IMR-90 (cell line): ENCODE data around the gene DOCK9. TPM values are rescaled to one million over a fixed set of nuclear protein-coding genes. Genes with fewer than 3 reads are reported as not detected.

Source experiments
- ATAC-seq: fragments of 200-7000 bp; cut with Tn5 transposase; 2 replicates; pipeline ENCODE4 v1.9.1; 2020; ENCODE audit warnings: low read depth, mild to moderate bottlenecking, moderate library complexity
- BruUV-seq: library from RNA; stranded (reverse); fragments of 400-500 nt; replicated peaks from 2 replicates; lab custom pipeline; 2021; lab: Mats Ljungman, UMichigan
- CTCF ChIA-PET: fragments of 300-600 bp; formaldehyde crosslinking; extraction: SDS; loops from one replicate; lab custom pipeline; 2021; ENCODE audit warnings: antibody characterized with exemption; lab: Yijun Ruan, JAX
- POLR2A ChIA-PET: fragments of 300-600 bp; sonication (Branson Sonifier 250); formaldehyde crosslinking; loops from one replicate; lab custom pipeline; 2022; ENCODE audit warnings: antibody characterized with exemption; ENCODE audit not compliant: unreplicated experiment; lab: Charles Lee
- DNase-seq: peaks from one replicate; pipeline ENCODE4 v3.0.0; 2013
- H2AFZ ChIP-seq: replicated peaks from 2 replicates; pipeline ENCODE3; 2013; ENCODE audit warnings: low read length, mild to moderate bottlenecking; ENCODE audit not compliant: poor library complexity
- H2AK5ac ChIP-seq: 2 replicates; pipeline ENCODE4 v1.6.1; 2013; ENCODE audit warnings: low read depth, low read length, inconsistent platforms
- H2AK9ac ChIP-seq: replicated peaks from 2 replicates; pipeline ENCODE3; 2013; ENCODE audit warnings: mild to moderate bottlenecking, low read depth, low read length, moderate library complexity; ENCODE audit not compliant: poor library complexity
- H2BK120ac ChIP-seq: 2 replicates; pipeline ENCODE4 v1.6.1; 2013; ENCODE audit warnings: low read depth, low read length, inconsistent platforms
- H2BK15ac ChIP-seq: 3 replicates; pipeline ENCODE4 v1.6.1; 2013; ENCODE audit warnings: low read depth, low read length, inconsistent platforms
- H2BK20ac ChIP-seq: 2 replicates; pipeline ENCODE4 v1.6.1; 2013; ENCODE audit warnings: low read depth, mild to moderate bottlenecking, inconsistent platforms, low read length, moderate library complexity
- H2BK5ac ChIP-seq: 2 replicates; pipeline ENCODE4 v1.6.1; 2013; ENCODE audit warnings: mild to moderate bottlenecking, low read depth, low read length, inconsistent platforms; ENCODE audit not compliant: poor library complexity, severe bottlenecking
- H3K14ac ChIP-seq: replicated peaks from 2 replicates; pipeline ENCODE4 v1.6.1; 2013; ENCODE audit warnings: low read depth, low read length, inconsistent platforms
- H3K18ac ChIP-seq: 2 replicates; pipeline ENCODE4 v1.6.1; 2013; ENCODE audit warnings: low read depth, low read length, control low read depth
- H3K23ac ChIP-seq: 2 replicates; pipeline ENCODE4 v1.6.1; 2013; ENCODE audit warnings: low read depth, low read length, inconsistent platforms
- H3K27ac ChIP-seq: 2 replicates; pipeline ENCODE4 v1.5.1; 2013; ENCODE audit warnings: mild to moderate bottlenecking, control low read depth, low read length; ENCODE audit not compliant: insufficient read depth
- H3K27me3 ChIP-seq: 2 replicates; pipeline ENCODE4 v1.6.1; 2013; ENCODE audit warnings: low read length; ENCODE audit not compliant: control insufficient read depth, insufficient read depth
- H3K36me3 ChIP-seq: 2 replicates; pipeline ENCODE4 v1.6.1; 2013; ENCODE audit warnings: low read length, mixed read lengths; ENCODE audit not compliant: control insufficient read depth, insufficient read depth
- H3K4ac ChIP-seq: 2 replicates; pipeline ENCODE4 v1.6.1; 2013; ENCODE audit warnings: low read depth, low read length, inconsistent platforms
- H3K4me1 ChIP-seq: 2 replicates; pipeline ENCODE4 v1.6.1; 2013; ENCODE audit warnings: low read length, mixed read lengths; ENCODE audit not compliant: control insufficient read depth, insufficient read depth
- H3K4me2 ChIP-seq: 2 replicates; pipeline ENCODE4 v1.6.1; 2013; ENCODE audit warnings: low read depth, mild to moderate bottlenecking, control low read depth, low read length, moderate library complexity
- H3K4me3 ChIP-seq: 2 replicates; pipeline ENCODE4 v1.5.1; 2013; ENCODE audit warnings: low read depth, mild to moderate bottlenecking, control low read depth, low read length, moderate library complexity; ENCODE audit not compliant: insufficient read depth
- H3K56ac ChIP-seq: 2 replicates; pipeline ENCODE4 v1.6.1; 2013; ENCODE audit warnings: low read length, inconsistent platforms; ENCODE audit not compliant: insufficient read depth; ENCODE audit errors: extremely low read depth
- H3K79me1 ChIP-seq, 2 experiments: 2 replicates each; pipeline ENCODE4 v1.6.1; 2013; ENCODE audit warnings: low read length in 2 of 2, inconsistent platforms in 1 of 2, low read depth in 1 of 2
- H3K9ac ChIP-seq: 2 replicates; pipeline ENCODE4 v1.6.1; 2013; ENCODE audit warnings: low read depth, low read length, control low read depth
- H3K9me1 ChIP-seq: 2 replicates; pipeline ENCODE4 v1.6.1; 2013; ENCODE audit warnings: low read length, inconsistent platforms; ENCODE audit not compliant: insufficient read depth
- H3K9me3 ChIP-seq: 2 replicates; pipeline ENCODE4 v1.6.1; 2013; ENCODE audit warnings: low read length; ENCODE audit not compliant: control insufficient read depth, insufficient read depth
- H4K20me1 ChIP-seq: 2 replicates; pipeline ENCODE4 v1.6.1; 2013; ENCODE audit warnings: low read length, inconsistent platforms; ENCODE audit not compliant: insufficient read depth
- H4K5ac ChIP-seq: 2 replicates; pipeline ENCODE4 v1.6.1; 2013; ENCODE audit warnings: mild to moderate bottlenecking, low read depth, low read length, control low read depth
- H4K8ac ChIP-seq, 2 experiments: 2 replicates each; pipeline ENCODE4 v1.6.1; 2013; ENCODE audit warnings: low read depth in 2 of 2, low read length in 2 of 2, control low read depth in 1 of 2, inconsistent platforms in 1 of 2
- H4K91ac ChIP-seq: 2 replicates; pipeline ENCODE4 v1.6.1; 2013; ENCODE audit warnings: low read depth, low read length, inconsistent platforms; ENCODE audit not compliant: insufficient read depth
- BHLHE40 ChIP-seq: fragments of 150-350 bp; IDR thresholded peaks from 2 replicates; pipeline ENCODE4 v1.6.1; 2016; ENCODE audit warnings: mild to moderate bottlenecking, low read depth, low read length
- CEBPB ChIP-seq: IDR thresholded peaks from 2 replicates; pipeline ENCODE4 v1.6.1; 2012; ENCODE audit warnings: low read depth, low read length, improper control_type of control experiment
- CHD1 ChIP-seq: IDR thresholded peaks from 2 replicates; pipeline ENCODE4 v1.6.1; 2012; ENCODE audit warnings: low read depth, low read length, improper control_type of control experiment
- FOS ChIP-seq: fragments of 150-350 bp; IDR thresholded peaks from 2 replicates; pipeline ENCODE4 v1.6.1; 2016; ENCODE audit warnings: low read depth, low read length
- MAZ ChIP-seq: IDR thresholded peaks from 2 replicates; pipeline ENCODE4 v1.6.1; 2012; ENCODE audit warnings: low read depth, mild to moderate bottlenecking, low read length, improper control_type of control experiment, moderate library complexity, borderline replicate concordance
- NFE2L2 ChIP-seq: fragments of 150-350 bp; IDR thresholded peaks from 2 replicates; pipeline ENCODE4 v1.6.1; 2016; ENCODE audit warnings: low read depth, mild to moderate bottlenecking, low read length
- POLR2A ChIP-seq: IDR thresholded peaks from 2 replicates; pipeline ENCODE4 v1.6.1; 2012; ENCODE audit warnings: mild to moderate bottlenecking, low read depth, low read length
- RAD21 ChIP-seq: IDR thresholded peaks from 2 replicates; pipeline ENCODE4 v1.6.1; 2012; ENCODE audit warnings: low read length, improper control_type of control experiment
- RCOR1 ChIP-seq: IDR thresholded peaks from 2 replicates; pipeline ENCODE4 v1.6.1; 2012; ENCODE audit warnings: mild to moderate bottlenecking, low read length, improper control_type of control experiment; ENCODE audit not compliant: insufficient replicate concordance
- RFX5 ChIP-seq: IDR thresholded peaks from 2 replicates; pipeline ENCODE4 v1.8.0; 2012; ENCODE audit warnings: low read depth, mild to moderate bottlenecking, low read length, moderate library complexity
- WGBS, 2 experiments: methylation state at CpG; one replicate each; pipeline versions ENCODE4 v1.1.5 to v1.1.7; 2013; ENCODE audit warnings: missing lambda C conversion rate in 2 of 2; ENCODE audit not compliant: insufficient read length in 1 of 2; ENCODE audit errors: extremely low coverage in 2 of 2; 5-methylcytosine and 5-hydroxymethylcytosine counted together
- dilution Hi-C: fragments of 300-500 bp; cut with HindIII; formaldehyde crosslinking; loops from one replicate; pipeline ENCODE4 v1.14.3; 2018; ENCODE audit warnings: low sequenced_read_pairs; ENCODE audit not compliant: unreplicated experiment
- in situ Hi-C: fragments of 300-500 bp; cut with MboI; formaldehyde crosslinking; loops from 3 replicates; pipeline ENCODE4 v1.14.3; 2019; ENCODE audit warnings: low sequenced_read_pairs, inconsistent platforms, mixed read lengths
- intact Hi-C: fragments of 100-400 bp; cut with micrococcal nuclease; formaldehyde crosslinking; loops from 2 replicates; pipeline ENCODE4 v1.10.0; 2022
- polyA plus RNA-seq, 3 experiments: library from polyadenylated mRNA; depleted of rRNA; stranded (reverse); fragments of >200 nt; gene quantifications; 2 replicates each; pipeline ENCODE4 v1.2.3, GENCODE V29; 2012; ENCODE audit warnings: low replicate concordance in 1 of 3
- total RNA-seq: library from RNA; depleted of rRNA; stranded (reverse); fragments of >200 nt; gene quantifications from 2 replicates; pipeline ENCODE4 v1.2.3, GENCODE V29; 2012
- TF ChIP-seq, protein P1 (sequence below): conservative IDR thresholded peaks from 2 replicates; pipeline ENCODE4 v1.5.1; 2012; ENCODE audit warnings: mild to moderate bottlenecking, low read depth, low read length, improper control_type of control experiment
- TF ChIP-seq, protein P2 (sequence below): fragments of 150-350 bp; IDR thresholded peaks from 2 replicates; pipeline ENCODE4 v1.6.1; 2016; ENCODE audit warnings: low read depth, mild to moderate bottlenecking, low read length, moderate library complexity, borderline replicate concordance

The DOCK9 gene
- total and polyA plus RNA-seq, 2 of the 4 experiments (the other 2 are of a cell fraction) = 4.8 to 7.2 TPM

DNA sequence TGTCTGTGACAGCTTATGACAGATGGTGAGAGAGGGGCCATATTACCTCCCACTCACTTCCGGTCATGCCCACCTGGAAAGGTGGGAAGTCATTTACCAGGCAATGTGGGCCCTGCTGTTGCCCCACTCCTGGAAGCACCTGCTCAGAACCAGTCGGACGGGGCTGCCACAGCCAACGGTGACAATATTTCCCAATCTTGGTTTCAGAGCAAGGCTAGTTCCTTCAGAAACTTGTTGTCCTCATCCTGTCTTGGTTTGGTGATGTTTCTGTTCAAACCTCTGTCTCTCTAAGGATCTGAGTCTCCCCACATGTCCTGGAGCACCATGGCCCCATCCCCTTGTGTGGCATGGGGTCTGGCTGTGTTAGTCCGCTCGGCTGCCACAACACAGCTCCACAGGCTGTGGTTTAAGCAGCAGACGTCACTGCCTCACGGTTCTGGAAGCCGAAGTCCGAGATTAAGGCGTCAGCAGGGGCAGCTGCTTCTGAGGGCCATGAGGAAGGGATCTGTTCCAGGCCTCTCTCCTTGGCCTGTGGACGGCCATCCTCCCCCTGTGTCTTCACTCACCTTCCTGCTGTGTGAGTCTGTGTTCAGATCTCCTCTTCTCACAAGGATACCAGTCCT is 193.9 kb downstream of the DOCK9 start:
- Histone ChIP-seq H2AK9ac (no peak overlapping the region), H4K91ac (no peak overlapping the region), H3K79me1 (no peaks in the 10 kb centered on the region), H3K4me2 (no peak overlapping the region), H3K4me3 (no peak overlapping the region), H3K4me1 (no peaks in the 10 kb centered on the region), H3K27ac (no peak overlapping the region), H2BK15ac (no peak overlapping the region), H3K14ac (no peak overlapping the region), H3K9me1 (no peaks in the 10 kb centered on the region), H3K36me3 (no peaks in the 10 kb centered on the region), H4K5ac (no peak overlapping the region), H2AFZ (no peak overlapping the region), H2BK120ac (no peak overlapping the region), H2BK5ac (no peak overlapping the region), H3K27me3 (peaks cover 43% of the 10 kb centered on the region), H4K8ac (no peak overlapping the region), H3K9me3 (peaks cover 2% of the 10 kb centered on the region; the same call in 1 of the 2 replicates), H2BK20ac (no peak overlapping the region), H3K4ac (no peak overlapping the region), H2AK5ac (no peak overlapping the region), H3K23ac (no peak overlapping the region), H3K18ac (no peak overlapping the region), H4K20me1 (no peaks in the 10 kb centered on the region), H3K56ac (no peak overlapping the region), H3K9ac (no peak overlapping the region)
- ChIA-PET CTCF (no interaction called here), POLR2A (no interaction called here)
- WGBS, 2 experiments = 90% methylated on average over 4 of the region's 12 CpGs; no CpG with 5 or more reads in 1 of the 2 experiments
- DNase-seq (no peak), ATAC-seq (no peak)
- intact Hi-C loops (no loop called here), dilution Hi-C loops (no loop called here), in situ Hi-C loops (no loop called here)
- no TSS peak for BruUV-seq
- TF ChIP-seq RCOR1 = no peak
- TF ChIP-seq, protein P1, sequence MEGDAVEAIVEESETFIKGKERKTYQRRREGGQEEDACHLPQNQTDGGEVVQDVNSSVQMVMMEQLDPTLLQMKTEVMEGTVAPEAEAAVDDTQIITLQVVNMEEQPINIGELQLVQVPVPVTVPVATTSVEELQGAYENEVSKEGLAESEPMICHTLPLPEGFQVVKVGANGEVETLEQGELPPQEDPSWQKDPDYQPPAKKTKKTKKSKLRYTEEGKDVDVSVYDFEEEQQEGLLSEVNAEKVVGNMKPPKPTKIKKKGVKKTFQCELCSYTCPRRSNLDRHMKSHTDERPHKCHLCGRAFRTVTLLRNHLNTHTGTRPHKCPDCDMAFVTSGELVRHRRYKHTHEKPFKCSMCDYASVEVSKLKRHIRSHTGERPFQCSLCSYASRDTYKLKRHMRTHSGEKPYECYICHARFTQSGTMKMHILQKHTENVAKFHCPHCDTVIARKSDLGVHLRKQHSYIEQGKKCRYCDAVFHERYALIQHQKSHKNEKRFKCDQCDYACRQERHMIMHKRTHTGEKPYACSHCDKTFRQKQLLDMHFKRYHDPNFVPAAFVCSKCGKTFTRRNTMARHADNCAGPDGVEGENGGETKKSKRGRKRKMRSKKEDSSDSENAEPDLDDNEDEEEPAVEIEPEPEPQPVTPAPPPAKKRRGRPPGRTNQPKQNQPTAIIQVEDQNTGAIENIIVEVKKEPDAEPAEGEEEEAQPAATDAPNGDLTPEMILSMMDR = no peak
- TF ChIP-seq, protein P2, sequence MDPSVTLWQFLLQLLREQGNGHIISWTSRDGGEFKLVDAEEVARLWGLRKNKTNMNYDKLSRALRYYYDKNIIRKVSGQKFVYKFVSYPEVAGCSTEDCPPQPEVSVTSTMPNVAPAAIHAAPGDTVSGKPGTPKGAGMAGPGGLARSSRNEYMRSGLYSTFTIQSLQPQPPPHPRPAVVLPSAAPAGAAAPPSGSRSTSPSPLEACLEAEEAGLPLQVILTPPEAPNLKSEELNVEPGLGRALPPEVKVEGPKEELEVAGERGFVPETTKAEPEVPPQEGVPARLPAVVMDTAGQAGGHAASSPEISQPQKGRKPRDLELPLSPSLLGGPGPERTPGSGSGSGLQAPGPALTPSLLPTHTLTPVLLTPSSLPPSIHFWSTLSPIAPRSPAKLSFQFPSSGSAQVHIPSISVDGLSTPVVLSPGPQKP = no peak
- no peak for TF ChIP-seq RAD21
- TF ChIP-seq CHD1 = no peak
- TF ChIP-seq BHLHE40 = no peak
- TF ChIP-seq POLR2A = no peak
- no peak for TF ChIP-seq NFE2L2
- no peak for TF ChIP-seq FOS
- no peak for TF ChIP-seq MAZ
- no peak for TF ChIP-seq CEBPB
- no peak for TF ChIP-seq RFX5
